GM12873 (cell line): ENCODE data around the gene ATG101.

ENCODE experiments used
- TF ChIP-seq, protein P1 (sequence below): IDR thresholded peaks from 2 replicates; pipeline ENCODE4 v1.5.1; 2012; ENCODE audit warnings: low read depth, mild to moderate bottlenecking, moderate library complexity, low read length, control low read depth; ENCODE audit not compliant: insufficient read depth; ENCODE audit errors: missing control alignments

The ATG101 gene

DNA sequence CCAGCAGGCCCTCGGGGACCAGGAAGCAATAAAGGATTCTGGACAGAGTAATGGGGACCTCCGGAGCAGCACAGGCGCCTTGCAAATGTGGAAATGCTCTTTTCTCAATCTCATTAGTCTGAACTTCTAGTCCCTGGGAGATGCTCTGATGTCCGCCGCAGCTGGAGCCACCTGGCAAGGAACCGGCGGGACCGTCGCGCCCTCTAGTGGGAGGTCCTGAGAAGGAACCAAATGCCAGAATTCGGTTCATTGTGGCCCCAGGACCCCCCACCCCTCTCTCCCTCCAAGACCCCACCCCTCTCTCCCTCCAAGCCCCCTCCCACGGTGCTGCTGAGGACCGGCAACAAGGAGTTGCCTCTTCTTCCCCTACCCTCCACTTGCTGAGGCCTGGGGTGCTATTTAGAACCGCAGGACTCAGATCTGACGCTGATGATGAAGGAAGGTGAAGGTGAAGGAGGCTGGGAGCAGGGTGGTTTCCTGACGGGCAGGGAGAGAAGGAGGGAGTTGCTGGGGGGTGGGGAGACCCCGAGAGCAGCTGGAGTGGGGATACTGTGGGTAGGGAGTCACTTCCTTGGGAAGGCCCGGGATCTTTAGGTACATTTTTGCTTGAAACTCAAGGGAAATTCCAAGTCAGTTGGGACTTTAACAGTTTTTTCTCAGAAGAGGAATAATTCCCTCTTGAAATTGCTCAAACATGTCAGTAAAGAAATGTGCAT, 52.2 kb downstream of the ATG101 start:
- TF ChIP-seq, protein P1, sequence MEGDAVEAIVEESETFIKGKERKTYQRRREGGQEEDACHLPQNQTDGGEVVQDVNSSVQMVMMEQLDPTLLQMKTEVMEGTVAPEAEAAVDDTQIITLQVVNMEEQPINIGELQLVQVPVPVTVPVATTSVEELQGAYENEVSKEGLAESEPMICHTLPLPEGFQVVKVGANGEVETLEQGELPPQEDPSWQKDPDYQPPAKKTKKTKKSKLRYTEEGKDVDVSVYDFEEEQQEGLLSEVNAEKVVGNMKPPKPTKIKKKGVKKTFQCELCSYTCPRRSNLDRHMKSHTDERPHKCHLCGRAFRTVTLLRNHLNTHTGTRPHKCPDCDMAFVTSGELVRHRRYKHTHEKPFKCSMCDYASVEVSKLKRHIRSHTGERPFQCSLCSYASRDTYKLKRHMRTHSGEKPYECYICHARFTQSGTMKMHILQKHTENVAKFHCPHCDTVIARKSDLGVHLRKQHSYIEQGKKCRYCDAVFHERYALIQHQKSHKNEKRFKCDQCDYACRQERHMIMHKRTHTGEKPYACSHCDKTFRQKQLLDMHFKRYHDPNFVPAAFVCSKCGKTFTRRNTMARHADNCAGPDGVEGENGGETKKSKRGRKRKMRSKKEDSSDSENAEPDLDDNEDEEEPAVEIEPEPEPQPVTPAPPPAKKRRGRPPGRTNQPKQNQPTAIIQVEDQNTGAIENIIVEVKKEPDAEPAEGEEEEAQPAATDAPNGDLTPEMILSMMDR: peak; percentile 84

DNA sequence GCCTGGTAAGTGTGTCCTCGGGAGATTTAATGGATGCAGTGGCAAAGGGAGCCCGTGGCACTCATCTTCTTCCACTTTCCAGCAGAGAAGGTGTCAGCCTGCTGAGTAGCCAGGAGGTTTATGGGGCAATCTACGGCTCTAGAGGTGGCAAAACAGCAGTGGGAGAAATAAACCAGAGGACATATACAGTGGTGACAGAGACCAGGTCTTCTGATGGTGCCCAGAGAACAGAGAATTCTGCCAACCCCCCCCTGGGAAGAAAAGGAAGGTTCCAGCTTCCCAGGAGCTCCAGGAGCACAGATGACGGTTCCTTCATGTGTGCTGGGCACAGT, 52.7 kb downstream of the ATG101 start:
- TF ChIP-seq, protein P1: no peak

DNA sequence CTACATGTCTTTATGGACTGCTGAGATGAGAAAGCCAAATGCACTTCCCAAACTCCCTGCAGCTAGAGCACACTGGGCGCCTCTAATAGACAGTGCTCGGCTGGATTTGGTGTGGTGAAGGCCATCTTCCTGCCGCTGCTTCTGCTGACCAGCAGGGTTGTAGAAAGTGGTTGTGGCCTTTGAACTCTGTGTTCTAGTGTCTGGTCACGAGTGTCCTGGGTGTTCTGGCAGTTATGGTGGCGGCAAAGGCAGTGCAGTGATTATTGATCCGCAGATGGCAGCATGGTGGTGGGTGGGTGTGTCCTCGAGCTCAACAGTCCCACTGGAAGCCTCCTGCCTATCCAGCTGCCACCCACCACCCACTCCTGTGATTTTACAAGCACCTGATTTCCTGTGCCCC, 53.1 kb downstream of the ATG101 start:
- TF ChIP-seq, protein P1: no peak

DNA sequence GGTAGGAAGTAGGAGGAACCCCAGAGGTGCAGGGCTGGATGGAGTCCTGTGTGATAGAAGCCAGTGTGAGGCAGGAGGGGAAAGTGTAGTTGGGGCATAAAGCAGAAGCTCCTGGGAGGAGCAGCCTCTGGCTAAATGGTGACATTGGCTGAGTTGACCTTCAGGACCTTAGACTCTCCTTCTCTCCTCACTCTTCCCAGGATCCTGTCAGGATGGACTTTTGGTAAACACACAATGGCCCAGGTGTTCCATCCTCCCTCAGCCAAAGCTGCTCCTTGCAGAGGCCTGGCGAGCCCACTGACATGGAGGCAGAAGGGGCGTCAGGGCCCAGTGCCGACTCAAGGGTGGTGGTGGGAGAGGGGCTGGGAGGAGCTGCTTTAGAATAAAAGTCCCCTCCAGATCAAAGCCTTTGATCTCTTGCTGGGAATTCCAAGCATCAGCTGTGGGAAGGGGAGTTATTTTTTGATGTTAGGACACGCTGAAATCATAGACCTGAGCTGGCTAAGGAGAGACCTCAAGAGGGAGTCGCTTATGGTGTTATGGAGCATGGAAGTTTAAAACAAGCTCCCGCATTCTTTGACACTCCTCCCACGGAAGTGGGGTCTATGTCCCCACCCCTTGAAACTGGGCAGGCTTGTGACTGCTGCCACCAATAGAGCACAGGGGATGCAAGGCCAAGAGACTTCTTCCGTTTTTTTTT, 53.9 kb downstream of the ATG101 start:
- TF ChIP-seq, protein P1: no peak

DNA sequence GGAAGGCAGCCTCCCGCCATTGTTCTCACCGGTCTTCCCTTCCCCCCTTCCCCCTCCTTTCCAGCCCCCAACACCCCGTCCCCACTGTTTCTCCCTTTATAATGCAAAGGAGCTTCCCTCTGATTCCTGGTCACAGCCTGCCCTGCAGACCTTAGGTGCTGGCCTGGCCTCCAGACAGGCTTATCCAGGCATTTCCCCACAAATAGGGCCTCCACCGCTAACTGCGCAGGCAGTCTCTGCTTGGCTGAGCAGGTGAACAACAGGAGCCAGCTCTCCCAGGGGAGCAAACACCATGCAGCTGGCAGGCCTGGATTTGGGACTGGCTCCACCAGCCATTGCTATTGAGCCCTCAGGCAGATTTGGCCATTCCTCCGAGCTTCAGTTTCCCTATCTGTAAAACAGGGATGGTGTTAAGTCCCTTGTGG, 55.7 kb downstream of the ATG101 start:
- TF ChIP-seq, protein P1: no peak

DNA sequence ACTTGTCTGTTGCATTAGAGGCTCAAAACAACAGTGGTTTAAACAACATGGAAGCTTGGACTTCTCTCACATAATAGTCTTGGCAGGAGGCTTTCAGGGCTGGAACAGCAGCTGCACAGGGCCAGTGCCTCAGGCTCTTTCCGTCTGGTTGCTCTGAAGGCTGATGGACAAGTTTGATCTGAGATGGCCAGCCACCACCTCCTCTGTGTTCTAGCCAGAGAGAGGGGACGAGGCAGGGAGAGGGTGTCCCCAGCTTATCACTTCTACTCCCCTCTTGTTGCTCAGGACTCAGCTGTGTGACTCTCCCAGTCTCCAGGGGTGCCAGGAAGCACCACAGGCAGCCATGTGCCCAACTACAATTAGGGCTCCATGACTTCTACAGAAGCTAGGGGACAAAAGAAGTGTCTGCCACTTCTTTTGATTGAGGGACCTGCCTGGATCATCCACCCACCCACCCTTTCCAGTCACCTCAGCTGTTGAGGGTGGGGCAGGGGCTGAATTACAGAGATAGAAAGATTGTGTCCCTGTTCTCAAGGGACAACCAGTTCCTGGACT, 56.3 kb downstream of the ATG101 start:
- TF ChIP-seq, protein P1: no peak
